H1 (cell line): ENCODE results near the gene NPTXR. TPM values are rescaled to one million over a fixed set of nuclear protein-coding genes. Genes with fewer than 3 reads are reported as not detected.

ENCODE experiments used
- CTCF ChIA-PET: fragments of 300-600 bp; sonication (Branson Sonifier 250); formaldehyde crosslinking; loops from one replicate; lab custom pipeline; 2021; ENCODE audit not compliant: partially characterized antibody; lab: Charles Lee
- POLR2A ChIA-PET: fragments of 300-600 bp; sonication (Branson Sonifier 250); formaldehyde crosslinking; loops from one replicate; lab custom pipeline; 2021; ENCODE audit warnings: inconsistent platforms; ENCODE audit not compliant: partially characterized antibody; lab: Charles Lee
- DNase-seq, 2 experiments: peaks; one replicate each; pipeline versions ENCODE4 v3.0.0 to v3.0.0-alpha.2; 2010 to 2022; ENCODE audit warnings: low spot score in 2 of 2, low read depth in 1 of 2, mixed read lengths in 1 of 2
- FAIRE-seq: peaks from 2 replicates; lab custom pipeline; 2011; peaks lifted over from hg19 to GRCh38; lab: Jason Lieb, UNC
- H2AFZ ChIP-seq: 2 replicates; pipeline ENCODE4 v1.8.1; 2012; ENCODE audit warnings: low read length, inconsistent platforms
- H2AK5ac ChIP-seq: 2 replicates; pipeline ENCODE4 v1.6.1; 2013; ENCODE audit warnings: low read depth, low read length
- H2BK120ac ChIP-seq: replicated peaks from 2 replicates; pipeline ENCODE3; 2013; ENCODE audit warnings: low read depth, low read length, inconsistent platforms
- H2BK12ac ChIP-seq: 2 replicates; pipeline ENCODE4 v1.6.1; 2013; ENCODE audit warnings: low read depth, low read length
- H2BK15ac ChIP-seq: 2 replicates; pipeline ENCODE4 v1.6.1; 2013; ENCODE audit warnings: low read length
- H2BK20ac ChIP-seq: 2 replicates; pipeline ENCODE4 v1.6.1; 2013; ENCODE audit warnings: low read length
- H2BK5ac ChIP-seq: 2 replicates; pipeline ENCODE4 v1.6.1; 2013; ENCODE audit warnings: low read depth, low read length
- H3K14ac ChIP-seq: 2 replicates; pipeline ENCODE4 v1.6.1; 2013; ENCODE audit warnings: inconsistent platforms; ENCODE audit not compliant: insufficient read length
- H3K18ac ChIP-seq: 2 replicates; pipeline ENCODE4 v1.6.1; 2013; ENCODE audit warnings: low read length; ENCODE audit errors: extremely low read depth
- H3K23ac ChIP-seq: 2 replicates; pipeline ENCODE4 v1.6.1; 2013; ENCODE audit warnings: inconsistent platforms; ENCODE audit not compliant: insufficient read length
- H3K23me2 ChIP-seq: 2 replicates; pipeline ENCODE4 v1.6.1; 2013; ENCODE audit warnings: low read depth, low read length
- H3K27ac ChIP-seq: 2 replicates; pipeline ENCODE4 v1.6.1; 2011; ENCODE audit warnings: low read depth, low read length, inconsistent platforms
- H3K27me3 ChIP-seq, 4 experiments: replicated peaks in 1 of 4; 1 replicate in 1 of 4; 2 replicates in 3 of 4; pipeline versions ENCODE4 v1.6.1 to v1.8.1; 2011 to 2013; ENCODE audit warnings: low read length in 3 of 4, mild to moderate bottlenecking in 3 of 4, inconsistent platforms in 2 of 4, mixed read lengths in 2 of 4, moderate library complexity in 1 of 4; ENCODE audit not compliant: control insufficient read depth in 3 of 4, insufficient read depth in 3 of 4; ENCODE audit errors: extremely low read depth in 1 of 4
- H3K36me3 ChIP-seq, 4 experiments: 2 replicates each; pipeline versions ENCODE4 v1.6.1 to v1.8.1; 2011 to 2013; ENCODE audit warnings: mild to moderate bottlenecking in 4 of 4, low read length in 3 of 4, moderate library complexity in 2 of 4, control low read depth in 1 of 4, inconsistent platforms in 1 of 4; ENCODE audit not compliant: insufficient read depth in 4 of 4, control insufficient read depth in 2 of 4
- H3K4ac ChIP-seq: replicated peaks from 2 replicates; pipeline ENCODE3; 2013; ENCODE audit warnings: low read length, low read depth, mixed read lengths, inconsistent platforms; ENCODE audit not compliant: insufficient read length
- H3K4me1 ChIP-seq, 4 experiments: replicated peaks in 1 of 4; 1 replicate in 1 of 4; 2 replicates in 3 of 4; pipeline versions ENCODE4 v1.6.1 to v1.8.1; 2011 to 2013; ENCODE audit warnings: low read length in 3 of 4, inconsistent platforms in 2 of 4, mixed read lengths in 1 of 4; ENCODE audit not compliant: insufficient read depth in 4 of 4, control insufficient read depth in 3 of 4
- H3K4me2 ChIP-seq, 2 experiments: 2 replicates each; pipeline versions ENCODE4 v1.6.1 to v1.8.1; 2011 to 2013; ENCODE audit warnings: low read depth in 2 of 2, low read length in 2 of 2, control low read depth in 1 of 2, inconsistent platforms in 1 of 2, mild to moderate bottlenecking in 1 of 2; ENCODE audit not compliant: insufficient read depth in 1 of 2
- H3K4me3 ChIP-seq, 4 experiments: fragments of 200-600, 300-600 bp in 1 of 4; sonication (generic), shearing (Covaris generic), sonication (Bioruptor Twin) in 1 of 4; 2 replicates each; pipeline versions ENCODE4 v1.5.1 to v1.8.1; 2011 to 2016; ENCODE audit warnings: low read length in 4 of 4, low read depth in 3 of 4, control low read depth in 2 of 4, inconsistent platforms in 2 of 4, mild to moderate bottlenecking in 2 of 4, mixed read lengths in 1 of 4, moderate library complexity in 1 of 4; ENCODE audit not compliant: insufficient read depth in 2 of 4; ENCODE audit errors: extremely low read depth in 1 of 4
- H3K56ac ChIP-seq: replicated peaks from 2 replicates; pipeline ENCODE3; 2013; ENCODE audit warnings: low read depth, mild to moderate bottlenecking, mixed read lengths, low read length, inconsistent platforms; ENCODE audit not compliant: insufficient read length
- H3K79me1 ChIP-seq: 2 replicates; pipeline ENCODE4 v1.6.1; 2013; ENCODE audit warnings: low read depth, low read length, control low read depth
- H3K79me2 ChIP-seq, 2 experiments: 2 replicates each; pipeline versions ENCODE4 v1.6.1 to v1.8.1; 2012 to 2013; ENCODE audit warnings: low read length in 2 of 2, mild to moderate bottlenecking in 2 of 2, inconsistent platforms in 1 of 2; ENCODE audit not compliant: insufficient read depth in 2 of 2, control insufficient read depth in 1 of 2
- H3K9ac ChIP-seq, 4 experiments: replicated peaks in 1 of 4; 1 replicate in 1 of 4; 2 replicates in 3 of 4; pipeline versions ENCODE4 v1.6.1 to v1.8.1; 2011 to 2013; ENCODE audit warnings: low read depth in 3 of 4, low read length in 3 of 4, control low read depth in 2 of 4, mild to moderate bottlenecking in 2 of 4, moderate library complexity in 2 of 4, inconsistent platforms in 1 of 4; ENCODE audit errors: extremely low read depth in 1 of 4
- H3K9me3 ChIP-seq, 2 experiments: 2 replicates each; pipeline versions ENCODE4 v1.6.1 to v1.8.1; 2012 to 2013; ENCODE audit warnings: mild to moderate bottlenecking in 2 of 2, moderate library complexity in 2 of 2, control low read depth in 1 of 2, inconsistent platforms in 1 of 2, low read depth in 1 of 2, low read length in 1 of 2, mixed read lengths in 1 of 2; ENCODE audit not compliant: insufficient read depth in 2 of 2
- H4K20me1 ChIP-seq, 2 experiments: replicated peaks in 1 of 2; 2 replicates each; pipeline versions ENCODE3 to v1.8.1; 2011 to 2013; ENCODE audit warnings: inconsistent platforms in 2 of 2, low read length in 2 of 2, mild to moderate bottlenecking in 1 of 2; ENCODE audit not compliant: insufficient read depth in 2 of 2, control insufficient read depth in 1 of 2
- H4K5ac ChIP-seq: 2 replicates; pipeline ENCODE4 v1.6.1; 2013; ENCODE audit warnings: low read length, low read depth, mixed read lengths, inconsistent platforms; ENCODE audit not compliant: insufficient read length
- H4K8ac ChIP-seq: 2 replicates; pipeline ENCODE4 v1.8.0; 2013; ENCODE audit warnings: mild to moderate bottlenecking, moderate library complexity, low read length, inconsistent platforms; ENCODE audit not compliant: insufficient read depth; ENCODE audit errors: extremely low read depth
- H4K91ac ChIP-seq: replicated peaks from 2 replicates; pipeline ENCODE3; 2013; ENCODE audit warnings: low read length, mixed read lengths, inconsistent platforms; ENCODE audit not compliant: insufficient read length
- KDM5A ChIP-seq: fragments of 200-600 bp; IDR thresholded peaks from 2 replicates; pipeline ENCODE4 v1.7.1; 2012; ENCODE audit warnings: mild to moderate bottlenecking, low read length, inconsistent platforms, mixed read lengths
- POLR2AphosphoS5 ChIP-seq: IDR thresholded peaks from 2 replicates; pipeline ENCODE4 v1.6.1; 2011; ENCODE audit warnings: low read depth, low read length
- WGBS, 2 experiments: shearing (Covaris generic) in 1 of 2; methylation state at CpG; one replicate each; pipeline versions ENCODE4 v1.1.6 to v1.1.7; 2013 to 2015; ENCODE audit warnings: low lambda C conversion rate in 2 of 2, mixed read lengths in 2 of 2, inconsistent platforms in 1 of 2, low coverage in 1 of 2, missing lambda C conversion rate in 1 of 2; ENCODE audit not compliant: insufficient replicate concordance in 2 of 2, insufficient coverage in 1 of 2, insufficient read length in 1 of 2; ENCODE audit errors: extremely low coverage in 1 of 2, missing lambda C conversion rate in 1 of 2; 5-methylcytosine and 5-hydroxymethylcytosine counted together
- polyA plus RNA-seq, 7 experiments: library from polyadenylated mRNA; depleted of rRNA in 3 of 7; stranded (reverse) in 5 of 7; unstranded in 2 of 7; fragments of >200 nt in 5 of 7; fragments of 200-250 nt in 2 of 7; gene quantifications; 1 replicate in 5 of 7; 2 replicates in 1 of 7; 4 replicates in 1 of 7; pipeline versions ENCODE4 v1.2.1 to v1.2.3, GENCODE V29; 2011 to 2013; ENCODE audit warnings: missing spikeins in 2 of 7, mixed read lengths in 2 of 7
- total RNA-seq: library from RNA; stranded (reverse); fragmentation: NEBNext Ultra II Directional; extraction: Animal tissue kit (Norgen Biotek cat#: 25700); gene quantifications from 2 replicates; pipeline ENCODE4 v1.2.1, GENCODE V29; 2021

The NPTXR gene
- total and polyA plus RNA-seq, 2 of the 8 experiments (the other 6 are each of a cell fraction or from before 2014, with no cell fraction given), result 3.7 to 6.4 TPM

GRCh38 chr22:38865201-38866023 is 21.6 kb upstream of the NPTXR start:
- Histone ChIP-seq H3K18ac (no peak overlapping the region; the same call in 1 of the 2 replicates), H3K79me1 (peaks cover 7% of the 10 kb centered on the region), H4K20me1 (peaks cover 18 to 28% of the 10 kb centered on the region in 2 experiments), H3K9ac (no peak overlapping the region), H2BK15ac (no peak overlapping the region), H3K27me3 (no peaks in the 10 kb centered on the region), H3K14ac (no peak overlapping the region), H3K9me3 (no peaks in the 10 kb centered on the region), H3K4me2 (no peak overlapping the region), H3K4ac (no peak overlapping the region), H3K23ac (no peak overlapping the region), H3K4me1 (peaks cover 2 to 33% (median 23%) of the 10 kb centered on the region in 4 experiments), H2BK120ac (no peak overlapping the region), H4K5ac (no peak overlapping the region), H4K91ac (no peak overlapping the region), H2BK12ac (0 out of 2 replicates have a peak overlapping the region, but pooled peaks have one; percentile 60), H3K27ac (peak overlapping the region; percentile 72; the same call in 1 of the 2 replicates), H3K4me3 (no peak overlapping the region), H2BK20ac (no peak overlapping the region), H3K79me2 (peaks cover 0 to 3% of the 10 kb centered on the region in 2 experiments; a peak in 1 of 4 replicates), H4K8ac (peak overlapping the region; percentile 4; the same call in 1 of the 2 replicates), H3K23me2 (no peaks in the 10 kb centered on the region; the same call in 1 of the 2 replicates), H3K36me3 (peaks cover 0 to 24% (median 13%) of the 10 kb centered on the region in 4 experiments; a peak in 4 of 8 replicates), H2BK5ac (peak overlapping the region; percentile 81; the same call in 1 of the 2 replicates), H2AFZ (no peak overlapping the region), H2AK5ac (no peak overlapping the region), H3K56ac (no peak overlapping the region)
- DNase-seq (no peak), FAIRE-seq (no peak)
- 87% methylated on average over 14 of the region's 20 CpGs; no CpG with 5 or more reads in 1 of the 2 experiments for WGBS, 2 experiments
- TF ChIP-seq POLR2AphosphoS5 (0 out of 2 replicates have a peak, but pooled peaks have one; percentile 12), KDM5A (no peak)
- ChIA-PET POLR2A (interaction anchor here (0.9 to 1.0 kb wide), 2 partner anchors 9 to 14 kb away, joined by 3 to 4 read pairs; no protein-coding TSS in a partner anchor), CTCF (interaction anchor here (0.8 to 8.1 kb wide), 4 partner anchors 38 to 141 kb away, joined by 3 to 79 read pairs (median 4); no protein-coding TSS in a partner anchor)
